ENCODE results near the gene FGF11. TPM values are rescaled to one million over a fixed set of nuclear protein-coding genes. Genes with fewer than 3 reads are reported as not detected.

The FGF11 gene
- total and polyA plus RNA-seq, 8 donors = 0.97 to 2.8 (median 2.3) TPM

DNA sequence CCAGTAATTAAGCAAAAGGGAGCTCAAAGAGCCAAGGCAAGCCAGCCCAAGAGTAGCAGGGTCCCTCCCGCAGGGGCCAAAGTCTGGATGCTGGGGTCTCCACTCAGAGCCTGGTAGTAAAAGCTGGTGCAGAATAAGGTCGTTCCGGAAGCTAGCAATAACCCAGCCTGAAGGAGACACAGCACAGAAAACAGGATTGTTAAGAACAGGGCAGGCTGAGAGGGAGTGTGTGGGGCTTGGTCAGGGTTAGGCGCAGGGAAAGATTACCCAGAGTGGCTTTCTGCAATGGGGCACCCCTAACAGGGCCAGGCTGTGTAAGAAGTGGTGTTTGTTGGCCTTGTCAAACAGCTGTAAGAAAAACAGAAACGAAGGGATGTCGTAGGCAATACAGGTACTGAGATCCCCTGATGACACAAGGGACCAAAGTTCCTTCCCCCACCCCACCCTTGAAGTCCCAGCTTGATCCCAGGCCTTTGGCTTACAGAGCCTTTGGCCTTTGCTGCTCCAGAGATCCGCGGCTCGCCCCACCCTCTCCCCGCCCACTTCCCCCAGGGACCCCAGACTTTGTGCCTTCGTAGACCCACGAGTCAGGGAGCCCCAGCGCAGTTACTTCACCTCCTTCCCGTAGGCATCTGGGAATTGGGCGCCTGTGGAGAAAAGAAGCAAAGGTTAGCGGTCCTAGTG, 36.1 kb upstream of the FGF11 start:
- Histone ChIP-seq H3K4me1 (peaks cover 7 to 26% of the 10 kb centered on the region in 2 donors), H3K27me3 (peaks cover 0 to 29% of the 10 kb centered on the region in 2 donors), H3K4me3 (peak overlapping the region; percentile 57 to 59), H3K9me3 (no peaks in the 10 kb centered on the region), H3K27ac (peak overlapping the region; percentile 87), H3K36me3 (no peaks in the 10 kb centered on the region)
- TF ChIP-seq, protein P1, sequence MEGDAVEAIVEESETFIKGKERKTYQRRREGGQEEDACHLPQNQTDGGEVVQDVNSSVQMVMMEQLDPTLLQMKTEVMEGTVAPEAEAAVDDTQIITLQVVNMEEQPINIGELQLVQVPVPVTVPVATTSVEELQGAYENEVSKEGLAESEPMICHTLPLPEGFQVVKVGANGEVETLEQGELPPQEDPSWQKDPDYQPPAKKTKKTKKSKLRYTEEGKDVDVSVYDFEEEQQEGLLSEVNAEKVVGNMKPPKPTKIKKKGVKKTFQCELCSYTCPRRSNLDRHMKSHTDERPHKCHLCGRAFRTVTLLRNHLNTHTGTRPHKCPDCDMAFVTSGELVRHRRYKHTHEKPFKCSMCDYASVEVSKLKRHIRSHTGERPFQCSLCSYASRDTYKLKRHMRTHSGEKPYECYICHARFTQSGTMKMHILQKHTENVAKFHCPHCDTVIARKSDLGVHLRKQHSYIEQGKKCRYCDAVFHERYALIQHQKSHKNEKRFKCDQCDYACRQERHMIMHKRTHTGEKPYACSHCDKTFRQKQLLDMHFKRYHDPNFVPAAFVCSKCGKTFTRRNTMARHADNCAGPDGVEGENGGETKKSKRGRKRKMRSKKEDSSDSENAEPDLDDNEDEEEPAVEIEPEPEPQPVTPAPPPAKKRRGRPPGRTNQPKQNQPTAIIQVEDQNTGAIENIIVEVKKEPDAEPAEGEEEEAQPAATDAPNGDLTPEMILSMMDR (IDR thresholded peaks at IDR 0.05) = no peak
- DNase-seq (peak in 1 of 4 donors; percentile 25), ATAC-seq (peak; percentile 0)
- intact Hi-C loops (cut with DNase I) = no loop called here

DNA sequence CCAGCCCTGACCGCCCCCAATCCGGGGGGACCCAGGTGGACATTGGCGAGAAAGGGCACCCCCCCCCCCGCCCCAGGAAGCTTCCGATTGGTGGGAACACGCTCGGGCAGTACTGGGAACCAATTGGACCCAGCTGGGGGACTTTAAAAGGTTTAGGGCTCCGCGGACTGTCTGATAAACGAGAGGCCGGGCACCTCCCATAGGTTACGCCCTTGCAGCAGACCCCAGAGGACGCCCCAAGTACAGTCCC, 35.7 kb upstream of the FGF11 start:
- no peak for DNase-seq
- intact Hi-C loops (cut with DNase I) = no loop called here
- TF ChIP-seq, protein P1 (IDR thresholded peaks at IDR 0.05) = no peak

DNA sequence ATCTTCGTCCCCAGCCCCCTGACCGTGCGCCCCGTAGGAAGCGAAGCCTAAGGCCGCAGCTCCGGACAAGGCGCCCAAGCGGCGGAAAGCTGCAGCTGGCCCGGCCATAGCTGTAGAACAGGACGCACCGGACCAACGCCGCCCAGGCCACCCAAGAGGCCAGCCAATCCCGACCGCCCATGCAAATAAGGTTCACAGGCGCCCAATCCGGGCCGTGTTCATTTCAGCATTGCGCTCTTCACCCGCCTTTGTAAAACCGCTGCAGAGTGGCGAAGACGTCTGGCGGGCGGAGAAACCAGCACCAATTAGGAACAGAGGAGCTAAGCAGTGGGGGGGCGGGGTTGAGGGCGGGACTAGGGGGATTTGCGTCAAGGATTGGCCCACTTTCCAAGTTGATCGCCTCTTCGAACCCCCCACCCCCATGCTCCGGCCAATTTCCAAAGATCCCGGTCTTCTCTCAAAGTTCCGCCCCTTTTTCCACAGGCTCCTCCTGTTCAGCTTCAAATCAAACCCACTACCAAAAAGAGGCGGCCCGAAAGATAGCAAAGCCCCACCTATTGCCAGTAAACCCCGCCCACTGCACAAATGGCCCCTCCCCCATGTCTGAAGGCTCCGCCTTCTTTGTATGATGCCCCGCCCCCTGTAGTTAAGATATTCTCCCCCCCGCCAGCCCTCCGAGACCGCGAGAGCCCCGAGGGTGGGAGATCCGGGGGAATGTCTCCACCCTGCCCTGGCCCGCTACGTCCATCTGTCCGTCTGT, 35.2 kb upstream of the FGF11 start, which contains the start of gene TMEM256:
Gene TMEM256 (minus strand): TSS at position 121 of the 760 bp plus-strand sequence. CDS start 13 bp downstream, at position 108.
- TF ChIP-seq, protein P1 (IDR thresholded peaks at IDR 0.05) = peak in 1 of 2 donors; percentile 15
- Histone ChIP-seq H3K27me3 (peaks cover 0 to 37% of the 10 kb centered on the region in 2 donors), H3K4me1 (peaks cover 7 to 26% of the 10 kb centered on the region in 2 donors), H3K4me3 (peak within 1 kb of the TSS; percentile 59 to 61), H3K27ac (peak within 1 kb of the TSS; percentile 87), H3K9me3 (no peaks in the 10 kb centered on the region), H3K36me3 (no peaks in the 10 kb centered on the region)
- intact Hi-C loops (cut with DNase I) = no loop called here
- DNase-seq = peak; percentile 97 to 99 (median 98)
- ATAC-seq = peak; percentile 94

More for the DNA sequence above, 35.7 kb upstream of the FGF11 start:
- Histone ChIP-seq H3K4me1 (peaks cover 7 to 26% of the 10 kb centered on the region in 2 donors), H3K27ac (peak overlapping the region; percentile 87), H3K9me3 (no peaks in the 10 kb centered on the region), H3K36me3 (no peaks in the 10 kb centered on the region), H3K27me3 (peaks cover 0 to 34% of the 10 kb centered on the region in 2 donors), H3K4me3 (peak overlapping the region; percentile 57 to 59)
- peak; percentile 55 for ATAC-seq

DNA sequence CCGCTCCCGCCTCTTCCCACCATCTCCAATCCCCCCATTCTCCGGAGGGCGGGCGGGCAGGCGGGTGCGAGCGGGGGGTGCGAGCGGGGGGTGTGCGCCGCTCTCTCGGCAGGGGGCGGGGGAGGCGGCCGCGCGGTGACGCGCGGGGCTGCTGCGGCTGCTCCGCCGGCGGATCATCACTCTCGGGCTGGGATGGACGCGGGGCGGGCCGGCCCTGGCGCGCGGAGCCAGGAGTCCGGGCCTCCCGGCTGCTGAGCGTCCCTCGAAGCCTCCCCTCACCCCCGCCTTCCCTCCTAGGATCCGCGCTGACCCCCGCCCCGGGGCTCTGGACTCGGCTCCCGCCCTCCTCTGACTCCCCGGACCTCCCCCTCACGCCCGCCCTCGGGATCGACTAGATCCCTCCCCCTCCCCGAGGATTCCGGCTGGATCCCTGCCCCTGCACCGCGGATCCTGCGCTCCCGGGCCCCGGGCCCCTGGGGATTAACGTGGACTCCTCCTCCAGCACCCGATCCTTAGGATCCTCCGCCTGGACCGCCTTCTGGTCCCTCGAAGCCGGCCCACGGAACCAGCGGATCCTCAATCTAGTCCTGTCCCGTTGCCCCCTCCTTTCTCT, 34.5 kb upstream of the FGF11 start:
- Histone ChIP-seq H3K4me3 (peak overlapping the region; percentile 59 to 61), H3K27ac (peak overlapping the region; percentile 87), H3K4me1 (peaks cover 7 to 26% of the 10 kb centered on the region in 2 donors), H3K9me3 (no peaks in the 10 kb centered on the region), H3K36me3 (no peaks in the 10 kb centered on the region), H3K27me3 (peaks cover 0 to 37% of the 10 kb centered on the region in 2 donors)
- peak in 1 of 4 donors; percentile 88 for DNase-seq
- TF ChIP-seq, protein P1 (IDR thresholded peaks at IDR 0.05) = no peak
- peak; percentile 53 for ATAC-seq
- intact Hi-C loops (cut with DNase I) = no loop called here

Measured in left lung (tissue), 10 donors.